Ascending aorta (tissue), 2 donors: Measurements from ENCODE around the gene EFHD2. TPM values are rescaled to one million over a fixed set of nuclear protein-coding genes. Genes with fewer than 3 reads are reported as not detected.

Experiments used
- DNase-seq, 2 donors: peaks; one replicate each; pipeline ENCODE4 v3.0.0-alpha.2; 2019; ENCODE audit warnings: low spot score in 2 of 2
- H3K27ac ChIP-seq, 2 donors: fragments of 200-600 bp; sonication (generic); one replicate each; pipeline ENCODE4 v1.5.1; 2016 to 2017; ENCODE audit warnings: mild to moderate bottlenecking in 1 of 2
- H3K27me3 ChIP-seq: fragments of 200-600 bp; sonication (generic); one replicate; pipeline ENCODE4 v1.5.1; 2017
- H3K36me3 ChIP-seq, 2 donors: fragments of 200-600 bp; sonication (generic); one replicate each; pipeline ENCODE4 v1.5.1; 2016
- H3K4me1 ChIP-seq, 2 donors: fragments of 200-600 bp; sonication (generic); one replicate each; pipeline ENCODE4 v1.5.1; 2016 to 2017; ENCODE audit warnings: mild to moderate bottlenecking in 1 of 2
- H3K4me3 ChIP-seq, 2 donors: fragments of 200-600 bp; sonication (generic); one replicate each; pipeline ENCODE4 v1.5.1; 2016 to 2017; ENCODE audit warnings: mild to moderate bottlenecking in 1 of 2
- H3K9me3 ChIP-seq, 2 donors: fragments of 200-600 bp; sonication (generic); one replicate each; pipeline ENCODE4 v1.5.1; 2016
- intact Hi-C: fragments of 100-400 bp; cut with DNase I; formaldehyde crosslinking; loops from one replicate; pipeline ENCODE4 v1.15.1; 2023
- total RNA-seq: library from RNA; depleted of rRNA; stranded (reverse); fragments of >200 nt; gene quantifications from one replicate; pipeline ENCODE4 v1.1.0, GENCODE V29; 2016
- TF ChIP-seq, protein P1 (sequence below), 3 experiments: fragments of 200-600 bp in 2 of 3; fragments of 450-650 bp in 1 of 3; sonication (generic) in 2 of 3; IDR thresholded peaks; one replicate each; pipeline ENCODE4 v1.5.1; 2016 to 2019; ENCODE audit warnings: antibody characterized with exemption in 3 of 3, mild to moderate bottlenecking in 1 of 3, moderate library complexity in 1 of 3

The EFHD2 gene
- total RNA-seq, 1 donor from 2014 or later: 116 TPM

DNA sequence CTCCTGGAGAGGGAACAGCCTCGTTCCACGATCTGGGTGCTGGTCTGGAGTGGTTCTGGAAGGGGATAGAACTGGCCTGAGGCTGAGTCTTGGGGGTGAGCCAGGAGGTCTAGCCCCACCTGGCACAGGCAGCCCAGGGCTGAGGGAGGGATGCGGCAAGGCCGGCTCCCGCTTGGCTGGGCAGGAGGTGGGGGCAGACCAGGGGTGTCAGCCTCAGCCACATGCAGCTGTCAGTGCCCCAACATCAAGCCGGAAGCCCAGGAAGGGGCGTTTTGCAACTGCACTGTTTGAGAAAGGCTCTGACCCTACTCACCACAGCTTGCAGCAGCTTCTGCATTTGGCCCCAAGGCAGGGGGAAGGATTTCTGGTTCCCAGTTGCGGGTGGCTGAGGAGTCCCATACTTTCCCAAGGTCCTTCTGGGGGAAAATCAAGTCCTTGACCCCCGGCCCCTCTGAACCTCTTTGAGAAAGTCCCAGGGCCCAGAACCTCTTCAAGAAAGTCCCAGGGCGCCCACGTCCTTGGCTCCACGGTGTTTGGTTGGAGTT, 2.0 kb downstream of the EFHD2 start:
- TF ChIP-seq, protein P1, sequence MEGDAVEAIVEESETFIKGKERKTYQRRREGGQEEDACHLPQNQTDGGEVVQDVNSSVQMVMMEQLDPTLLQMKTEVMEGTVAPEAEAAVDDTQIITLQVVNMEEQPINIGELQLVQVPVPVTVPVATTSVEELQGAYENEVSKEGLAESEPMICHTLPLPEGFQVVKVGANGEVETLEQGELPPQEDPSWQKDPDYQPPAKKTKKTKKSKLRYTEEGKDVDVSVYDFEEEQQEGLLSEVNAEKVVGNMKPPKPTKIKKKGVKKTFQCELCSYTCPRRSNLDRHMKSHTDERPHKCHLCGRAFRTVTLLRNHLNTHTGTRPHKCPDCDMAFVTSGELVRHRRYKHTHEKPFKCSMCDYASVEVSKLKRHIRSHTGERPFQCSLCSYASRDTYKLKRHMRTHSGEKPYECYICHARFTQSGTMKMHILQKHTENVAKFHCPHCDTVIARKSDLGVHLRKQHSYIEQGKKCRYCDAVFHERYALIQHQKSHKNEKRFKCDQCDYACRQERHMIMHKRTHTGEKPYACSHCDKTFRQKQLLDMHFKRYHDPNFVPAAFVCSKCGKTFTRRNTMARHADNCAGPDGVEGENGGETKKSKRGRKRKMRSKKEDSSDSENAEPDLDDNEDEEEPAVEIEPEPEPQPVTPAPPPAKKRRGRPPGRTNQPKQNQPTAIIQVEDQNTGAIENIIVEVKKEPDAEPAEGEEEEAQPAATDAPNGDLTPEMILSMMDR (IDR thresholded peaks at IDR 0.05): no peak
- Histone ChIP-seq H3K27me3 (no peaks in the 10 kb centered on the region), H3K9me3 (no peaks in the 10 kb centered on the region), H3K36me3 (no peaks in the 10 kb centered on the region), H3K4me1 (peaks cover 9 to 37% of the 10 kb centered on the region in 2 donors), H3K27ac (no peak overlapping the region), H3K4me3 (peak overlapping the region; percentile 28 to 96)
- DNase-seq: peak; percentile 45 to 77
- intact Hi-C loops: loop anchor here (2.0 to 5.0 kb wide), 2 partner anchors 75 to 84 kb away; no protein-coding TSS in a partner anchor

DNA sequence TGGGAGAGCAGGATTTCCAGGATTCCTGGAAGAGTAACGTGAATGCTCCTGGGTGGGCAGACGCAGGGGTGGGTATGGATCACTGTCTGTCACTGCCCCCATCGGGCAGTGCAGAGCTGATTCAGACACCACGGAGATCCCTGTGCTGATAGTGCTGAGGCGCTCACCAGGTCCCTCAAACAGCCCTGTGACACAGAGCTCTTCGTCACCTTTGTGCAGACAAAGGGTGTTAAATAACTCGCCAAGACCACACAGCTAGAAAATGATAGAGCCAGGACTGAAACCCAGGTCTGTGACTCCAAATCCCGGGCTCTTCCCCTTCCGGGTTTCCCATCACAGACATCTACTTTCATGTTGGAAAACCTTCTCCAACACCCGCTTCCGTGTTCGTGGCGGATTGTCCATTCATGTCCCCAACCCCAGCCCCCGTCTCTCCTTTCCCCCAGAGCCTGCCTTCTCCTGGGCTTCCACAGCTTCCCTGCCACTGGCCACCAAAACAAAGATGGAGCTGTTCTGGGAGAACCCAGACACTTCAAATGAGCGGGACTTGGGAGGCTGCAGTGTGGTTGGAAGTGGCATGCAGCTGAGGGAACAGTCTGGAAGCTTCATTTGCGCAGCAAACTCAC, 2.6 kb downstream of the EFHD2 start:
- Histone ChIP-seq H3K27ac (no peak overlapping the region), H3K27me3 (no peaks in the 10 kb centered on the region), H3K36me3 (no peaks in the 10 kb centered on the region), H3K4me3 (peak overlapping the region in 1 of 2 donors; percentile 20), H3K4me1 (peaks cover 5 to 32% of the 10 kb centered on the region in 2 donors), H3K9me3 (no peaks in the 10 kb centered on the region)
- TF ChIP-seq, protein P1 (IDR thresholded peaks at IDR 0.05): no peak
- no peak for DNase-seq
- intact Hi-C loops: loop anchor here (5.0 kb wide), 1 partner anchor 85 kb away; no protein-coding TSS in a partner anchor

DNA sequence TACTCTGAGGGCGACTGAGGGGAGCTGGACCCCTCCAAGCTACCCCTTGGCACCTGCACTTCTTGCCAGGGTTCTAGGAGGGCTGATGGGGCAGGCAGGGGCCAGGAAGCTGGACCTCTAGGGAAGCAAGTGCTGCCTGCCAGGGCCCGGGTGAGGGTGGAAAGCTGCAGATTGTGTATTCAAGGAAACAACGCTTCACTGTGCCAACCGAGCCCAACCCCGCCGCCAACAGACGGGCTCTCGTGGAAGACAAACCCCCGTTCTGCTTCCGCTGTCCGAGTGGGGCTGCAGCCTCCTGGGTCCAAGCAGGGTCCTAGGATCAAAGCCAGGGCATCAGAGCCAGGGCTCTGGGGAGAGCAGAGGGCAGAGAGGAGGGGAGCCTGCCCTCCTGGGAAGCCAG, 3.2 kb downstream of the EFHD2 start:
- no peak overlapping the region for H3K4me3 ChIP-seq
- no peak overlapping the region for H3K27ac ChIP-seq
- no peaks in the 10 kb centered on the region for H3K27me3 ChIP-seq
- no peak for DNase-seq
- intact Hi-C loops: loop anchor here (5.0 kb wide), 1 partner anchor 86 kb away; no protein-coding TSS in a partner anchor
- TF ChIP-seq, protein P1 (IDR thresholded peaks at IDR 0.05): no peak
- peaks cover 3 to 27% of the 10 kb centered on the region in 2 donors for H3K4me1 ChIP-seq
- no peaks in the 10 kb centered on the region for H3K36me3 ChIP-seq
- H3K9me3 ChIP-seq: no peaks in the 10 kb centered on the region

DNA sequence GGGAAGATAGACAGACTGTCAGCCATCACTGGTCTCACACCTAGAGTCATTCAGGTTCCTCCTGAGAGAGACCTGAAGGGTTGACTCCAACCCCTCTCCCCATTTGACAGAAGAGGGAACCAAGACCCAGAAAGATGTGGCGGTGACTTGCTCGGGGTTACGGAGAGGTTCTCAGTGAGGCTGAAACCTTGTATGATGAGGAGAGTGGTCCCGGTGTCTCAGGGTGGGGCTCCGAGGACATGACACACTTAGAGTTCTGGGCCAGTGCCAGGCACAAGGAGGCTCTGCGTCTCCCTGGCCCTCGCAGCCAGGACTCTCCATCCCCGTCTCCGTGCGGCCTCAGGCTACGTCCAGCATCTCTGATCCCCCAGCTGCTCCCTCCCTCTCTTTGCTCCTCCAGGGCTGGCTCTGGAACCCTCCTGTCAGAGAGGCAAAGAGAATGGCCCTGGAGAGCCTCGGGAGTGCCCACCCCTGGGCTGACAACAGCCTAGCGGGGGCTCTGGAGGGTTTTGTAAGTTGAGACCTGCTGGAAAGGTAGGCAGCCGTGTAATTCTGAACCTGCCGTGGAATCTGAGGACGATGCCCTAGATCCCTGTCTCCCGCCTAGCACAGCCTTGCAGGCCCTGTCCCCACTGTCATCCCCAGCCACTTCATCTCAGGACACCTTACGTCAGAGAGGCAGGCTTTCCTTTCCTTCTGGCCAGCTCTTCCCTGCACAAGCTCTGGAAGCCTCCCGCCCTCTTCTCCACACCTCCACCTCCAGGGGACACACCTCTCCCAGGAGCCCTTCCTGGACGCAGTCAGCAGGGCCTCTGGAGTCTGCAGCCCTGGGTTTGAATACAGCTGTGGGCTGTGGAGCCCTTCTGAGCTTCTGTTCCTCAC, 4.1 kb downstream of the EFHD2 start:
- TF ChIP-seq, protein P1 (IDR thresholded peaks at IDR 0.05): no peak
- H3K27me3 ChIP-seq: no peaks in the 10 kb centered on the region
- H3K4me1 ChIP-seq: peaks cover 3 to 22% of the 10 kb centered on the region in 2 donors
- no peaks in the 10 kb centered on the region for H3K9me3 ChIP-seq
- intact Hi-C loops: loop anchor here (5.0 kb wide), 1 partner anchor 87 kb away; no protein-coding TSS in a partner anchor
- no peak overlapping the region for H3K27ac ChIP-seq
- H3K4me3 ChIP-seq: no peak overlapping the region
- DNase-seq: no peak
- no peaks in the 10 kb centered on the region for H3K36me3 ChIP-seq

DNA sequence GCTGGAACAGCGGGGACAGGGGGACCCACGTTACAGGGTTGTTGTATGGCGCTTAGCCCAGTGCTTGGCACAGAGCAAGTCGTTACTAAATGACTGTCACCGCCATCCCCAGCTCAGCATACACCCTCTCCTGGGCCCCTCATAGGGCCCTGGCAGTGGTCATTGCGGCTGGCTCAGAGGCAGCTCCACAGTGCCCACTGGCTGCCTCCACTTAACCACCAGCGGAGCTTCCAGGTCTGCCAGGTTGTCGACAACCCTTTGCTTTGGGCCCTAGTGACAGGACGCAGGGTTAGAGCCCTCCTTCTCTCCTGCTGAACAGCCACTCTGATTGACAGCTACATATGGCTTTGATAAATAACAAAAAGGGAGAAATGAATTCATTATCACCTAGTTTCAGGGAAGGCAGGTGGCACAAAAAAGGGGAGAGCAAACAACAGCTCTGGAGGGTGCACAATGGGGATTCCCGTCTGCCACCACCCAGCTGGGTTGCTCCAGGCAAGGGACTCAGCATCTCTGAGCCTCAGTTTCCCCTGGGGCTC, 4.8 kb downstream of the EFHD2 start:
- H3K27ac ChIP-seq: no peak overlapping the region
- H3K4me1 ChIP-seq: peaks cover 0 to 18% of the 10 kb centered on the region in 2 donors
- no peaks in the 10 kb centered on the region for H3K36me3 ChIP-seq
- no peak for DNase-seq
- no peak overlapping the region for H3K4me3 ChIP-seq
- H3K9me3 ChIP-seq: no peaks in the 10 kb centered on the region
- TF ChIP-seq, protein P1 (IDR thresholded peaks at IDR 0.05): no peak
- intact Hi-C loops: loop anchor here (5.0 kb wide), 1 partner anchor 87 kb away; no protein-coding TSS in a partner anchor
- no peaks in the 10 kb centered on the region for H3K27me3 ChIP-seq
